ENCODE results near the gene PRPF8.

DNA sequence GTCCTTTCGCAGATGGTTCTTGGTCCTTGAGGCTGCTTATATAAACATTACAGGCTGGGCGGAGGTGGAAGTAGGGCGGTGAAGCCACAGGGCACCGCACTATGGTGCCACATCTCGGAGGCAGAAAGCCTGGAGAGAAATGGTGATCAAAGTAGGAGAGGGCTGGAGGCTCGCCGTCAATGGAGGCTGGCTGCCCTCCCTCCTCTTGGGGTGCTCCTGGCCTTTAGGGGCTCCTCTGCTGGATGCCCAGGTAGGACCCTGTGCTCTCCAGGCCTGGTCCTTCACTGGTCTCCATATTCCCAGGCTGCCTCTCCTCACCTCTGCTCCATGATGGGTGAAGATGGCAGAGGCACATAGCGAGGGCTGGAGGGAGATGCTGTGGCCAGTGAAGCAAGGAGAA lies 27.6 kb upstream of the PRPF8 start:
- TF ChIP-seq, protein P1, sequence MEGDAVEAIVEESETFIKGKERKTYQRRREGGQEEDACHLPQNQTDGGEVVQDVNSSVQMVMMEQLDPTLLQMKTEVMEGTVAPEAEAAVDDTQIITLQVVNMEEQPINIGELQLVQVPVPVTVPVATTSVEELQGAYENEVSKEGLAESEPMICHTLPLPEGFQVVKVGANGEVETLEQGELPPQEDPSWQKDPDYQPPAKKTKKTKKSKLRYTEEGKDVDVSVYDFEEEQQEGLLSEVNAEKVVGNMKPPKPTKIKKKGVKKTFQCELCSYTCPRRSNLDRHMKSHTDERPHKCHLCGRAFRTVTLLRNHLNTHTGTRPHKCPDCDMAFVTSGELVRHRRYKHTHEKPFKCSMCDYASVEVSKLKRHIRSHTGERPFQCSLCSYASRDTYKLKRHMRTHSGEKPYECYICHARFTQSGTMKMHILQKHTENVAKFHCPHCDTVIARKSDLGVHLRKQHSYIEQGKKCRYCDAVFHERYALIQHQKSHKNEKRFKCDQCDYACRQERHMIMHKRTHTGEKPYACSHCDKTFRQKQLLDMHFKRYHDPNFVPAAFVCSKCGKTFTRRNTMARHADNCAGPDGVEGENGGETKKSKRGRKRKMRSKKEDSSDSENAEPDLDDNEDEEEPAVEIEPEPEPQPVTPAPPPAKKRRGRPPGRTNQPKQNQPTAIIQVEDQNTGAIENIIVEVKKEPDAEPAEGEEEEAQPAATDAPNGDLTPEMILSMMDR (IDR thresholded peaks at IDR 0.05; ENCODE audit: poor library complexity, severe bottlenecking): no peak
- TF ChIP-seq EP300 (conservative IDR thresholded peaks at IDR 0.05; ENCODE audit: poor library complexity, severe bottlenecking) (no peak), EZH2 (IDR thresholded peaks at IDR 0.05; ENCODE audit: borderline replicate concordance, insufficient read depth, low read length, poor library complexity, severe bottlenecking) (no peak), POLR2AphosphoS5 (IDR thresholded peaks at IDR 0.05) (no peak), RAD21 (conservative IDR thresholded peaks at IDR 0.05) (no peak), SMC3 (conservative IDR thresholded peaks at IDR 0.05; ENCODE audit: poor library complexity) (no peak), TAF1 (IDR thresholded peaks at IDR 0.05; ENCODE audit: low read depth) (no peak), MXI1 (conservative IDR thresholded peaks at IDR 0.05; ENCODE audit: poor library complexity, severe bottlenecking) (no peak)
- TF ChIP-seq, protein P2, sequence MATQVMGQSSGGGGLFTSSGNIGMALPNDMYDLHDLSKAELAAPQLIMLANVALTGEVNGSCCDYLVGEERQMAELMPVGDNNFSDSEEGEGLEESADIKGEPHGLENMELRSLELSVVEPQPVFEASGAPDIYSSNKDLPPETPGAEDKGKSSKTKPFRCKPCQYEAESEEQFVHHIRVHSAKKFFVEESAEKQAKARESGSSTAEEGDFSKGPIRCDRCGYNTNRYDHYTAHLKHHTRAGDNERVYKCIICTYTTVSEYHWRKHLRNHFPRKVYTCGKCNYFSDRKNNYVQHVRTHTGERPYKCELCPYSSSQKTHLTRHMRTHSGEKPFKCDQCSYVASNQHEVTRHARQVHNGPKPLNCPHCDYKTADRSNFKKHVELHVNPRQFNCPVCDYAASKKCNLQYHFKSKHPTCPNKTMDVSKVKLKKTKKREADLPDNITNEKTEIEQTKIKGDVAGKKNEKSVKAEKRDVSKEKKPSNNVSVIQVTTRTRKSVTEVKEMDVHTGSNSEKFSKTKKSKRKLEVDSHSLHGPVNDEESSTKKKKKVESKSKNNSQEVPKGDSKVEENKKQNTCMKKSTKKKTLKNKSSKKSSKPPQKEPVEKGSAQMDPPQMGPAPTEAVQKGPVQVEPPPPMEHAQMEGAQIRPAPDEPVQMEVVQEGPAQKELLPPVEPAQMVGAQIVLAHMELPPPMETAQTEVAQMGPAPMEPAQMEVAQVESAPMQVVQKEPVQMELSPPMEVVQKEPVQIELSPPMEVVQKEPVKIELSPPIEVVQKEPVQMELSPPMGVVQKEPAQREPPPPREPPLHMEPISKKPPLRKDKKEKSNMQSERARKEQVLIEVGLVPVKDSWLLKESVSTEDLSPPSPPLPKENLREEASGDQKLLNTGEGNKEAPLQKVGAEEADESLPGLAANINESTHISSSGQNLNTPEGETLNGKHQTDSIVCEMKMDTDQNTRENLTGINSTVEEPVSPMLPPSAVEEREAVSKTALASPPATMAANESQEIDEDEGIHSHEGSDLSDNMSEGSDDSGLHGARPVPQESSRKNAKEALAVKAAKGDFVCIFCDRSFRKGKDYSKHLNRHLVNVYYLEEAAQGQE (IDR thresholded peaks at IDR 0.05; ENCODE audit: borderline replicate concordance): no peak

Data from neural cell (in vitro differentiated cells).